Ecto neural progenitor cell (in vitro differentiated cells): ENCODE results near the gene C5orf58.

Source experiments
- DNase-seq: peaks from one replicate; pipeline ENCODE4 v3.0.0-alpha.2; 2018; ENCODE audit warnings: low spot score

Gene C5orf58

GRCh38 chr5:170256571-170256970 is 23.8 kb downstream of the C5orf58 start:
- DNase-seq, result no peak

- no peak for DNase-seq
Observed at GRCh38 chr5:170257370-170257769, 24.6 kb downstream of the C5orf58 start.

- DNase-seq, result no peak
Observed at GRCh38 chr5:170261528-170262043, 28.8 kb downstream of the C5orf58 start.

- DNase-seq, result no peak
Observed at GRCh38 chr5:170262061-170263045, 29.6 kb downstream of the C5orf58 start.

- peak; percentile 4 for DNase-seq
Observed at GRCh38 chr5:170263906-170264305, 31.1 kb downstream of the C5orf58 start.

- no peak for DNase-seq
Observed at GRCh38 chr5:170265522-170265921, 32.7 kb downstream of the C5orf58 start.

- no peak for DNase-seq
Observed at GRCh38 chr5:170266570-170267381, 34.0 kb downstream of the C5orf58 start.

- peak; percentile 78 for DNase-seq
Observed at GRCh38 chr5:170267431-170268152, 34.8 kb downstream of the C5orf58 start.

GRCh38 chr5:170268153-170268689 is 35.4 kb downstream of the C5orf58 start:
- DNase-seq, result no peak

- DNase-seq, result no peak
Observed at GRCh38 chr5:170268884-170269283, 36.1 kb downstream of the C5orf58 start.

- no peak for DNase-seq
Observed at GRCh38 chr5:170269579-170269978, 36.8 kb downstream of the C5orf58 start.

GRCh38 chr5:170270293-170271069 is 37.7 kb downstream of the C5orf58 start:
- DNase-seq, result no peak

GRCh38 chr5:170273968-170274710 is 41.4 kb downstream of the C5orf58 start:
- DNase-seq, result no peak

- no peak for DNase-seq
Observed at GRCh38 chr5:170275376-170275994, 42.7 kb downstream of the C5orf58 start.

GRCh38 chr5:170276140-170276539 is 43.4 kb downstream of the C5orf58 start:
- DNase-seq, result no peak

- DNase-seq, result no peak
Observed at GRCh38 chr5:170277867-170278281, 45.1 kb downstream of the C5orf58 start.

GRCh38 chr5:170278611-170279458 is 46.0 kb downstream of the C5orf58 start:
- no peak for DNase-seq

- no peak for DNase-seq
Observed at GRCh38 chr5:170279459-170279817, 46.7 kb downstream of the C5orf58 start.

- peak; percentile 60 for DNase-seq
Observed at GRCh38 chr5:170280011-170280493, 47.3 kb downstream of the C5orf58 start.
